NCI-H748 (cell line): ENCODE results near the gene GARIN5B.

Source experiments
- DNase-seq: peaks from one replicate; lab custom pipeline; 2025; ENCODE audit not compliant: unreplicated experiment; lab: John Stamatoyannopoulos, UW

GARIN5B gene

GRCh38 chr19:55372316-55373081, 9.4 kb upstream of the GARIN5B start:
- DNase-seq: no peak

DNA sequence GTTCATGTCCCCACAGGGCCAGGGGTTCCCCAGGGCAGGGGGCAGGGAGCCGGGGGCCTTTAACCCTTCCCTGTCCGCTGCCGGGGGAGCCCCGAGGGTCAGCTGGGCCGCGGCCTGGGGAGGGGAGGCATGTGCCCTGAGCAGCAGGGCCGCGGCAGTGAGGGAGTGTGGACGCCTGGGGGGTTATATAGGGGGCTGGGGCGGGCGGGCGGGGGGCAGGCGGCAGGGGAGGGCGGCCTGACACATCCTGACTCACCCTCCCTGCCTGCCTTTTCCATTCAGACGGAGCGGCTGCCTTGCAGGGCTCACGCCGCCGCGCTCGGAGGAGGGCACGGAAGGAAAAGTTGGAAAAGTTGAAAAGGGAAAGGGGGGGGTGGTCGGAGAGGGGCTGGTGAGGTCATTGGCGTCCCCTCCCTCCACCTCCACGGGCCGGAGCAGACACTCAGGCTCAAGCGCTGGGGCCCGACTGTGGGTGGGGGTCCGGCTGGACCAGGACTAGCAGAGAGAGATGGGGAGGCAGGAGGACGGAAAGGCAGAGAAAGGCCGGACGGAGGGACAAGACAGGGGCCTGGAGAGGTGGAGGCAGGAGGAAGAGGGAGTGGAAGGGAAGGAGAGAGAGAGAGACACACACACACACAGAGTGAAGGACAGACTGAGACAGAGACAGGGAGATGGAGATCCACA, 7.4 kb upstream of the GARIN5B start, which contains the start of gene IL11:
TSS of gene IL11 (minus strand) at position 159 of the 684 bp plus-strand sequence. CDS start at position 6, 153 bp downstream.
- DNase-seq: no peak

DNA sequence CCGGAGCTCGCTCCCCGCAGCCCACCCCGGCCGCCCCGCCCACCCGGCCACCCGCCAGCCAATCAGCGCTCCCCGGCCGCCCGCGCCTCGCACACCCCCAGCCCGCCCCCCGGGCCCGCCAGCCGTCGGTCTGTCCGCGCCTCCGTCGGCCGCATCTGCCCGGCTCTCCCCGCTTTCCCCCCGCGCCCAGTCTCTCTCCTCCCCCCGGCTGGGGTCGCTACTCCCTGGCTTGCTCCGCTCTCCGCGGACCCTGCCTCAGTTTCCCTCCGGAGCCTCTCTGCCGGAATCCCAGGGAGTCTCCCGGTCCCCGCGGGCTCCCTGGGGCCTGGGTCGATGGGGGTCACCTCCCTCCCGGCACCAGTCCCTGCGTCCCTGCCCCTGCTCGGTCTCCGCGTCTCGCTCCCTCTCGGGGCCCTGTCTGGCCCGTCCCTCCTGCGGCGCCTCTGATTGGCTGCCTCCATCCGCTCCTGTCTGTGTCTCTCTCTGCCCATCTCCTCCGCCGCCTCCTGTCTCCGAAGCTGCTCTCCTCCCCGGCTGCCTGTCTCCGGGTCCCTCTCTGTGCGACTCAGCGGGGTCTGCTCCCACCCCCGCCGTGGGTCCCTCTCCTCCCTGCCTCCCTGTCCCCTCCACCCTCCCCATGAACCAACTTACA, 6.7 kb upstream of the GARIN5B start:
- DNase-seq: peak; percentile 84

GRCh38 chr19:55368701-55369563, 5.9 kb upstream of the GARIN5B start:
- peak; percentile 28 for DNase-seq

GRCh38 chr19:55368106-55368505, 5.0 kb upstream of the GARIN5B start:
- DNase-seq: no peak

- no peak for DNase-seq
Measured at GRCh38 chr19:55366790-55367189, 3.7 kb upstream of the GARIN5B start.

DNA sequence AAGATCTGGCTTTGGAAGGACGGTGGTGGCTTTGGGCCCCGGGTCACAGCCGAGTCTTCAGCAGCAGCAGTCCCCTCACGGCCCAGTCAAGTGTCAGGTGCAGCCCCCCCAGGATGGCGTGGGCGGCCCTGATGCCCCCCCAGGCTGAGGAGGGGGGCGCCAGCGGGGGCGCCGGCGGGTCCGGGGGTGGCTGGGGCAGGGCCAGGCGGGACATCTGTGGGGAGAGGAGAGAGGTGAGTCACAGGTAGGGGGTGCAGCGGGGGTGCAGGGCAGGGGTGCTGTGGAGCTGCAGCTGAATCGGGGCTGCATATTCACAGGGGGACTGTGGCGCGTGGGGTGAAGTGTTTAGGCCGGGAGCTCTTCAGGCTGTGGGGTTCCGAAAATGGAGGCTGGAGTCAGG, 2.9 kb upstream of the GARIN5B start:
- no peak for DNase-seq

- DNase-seq: no peak
Measured at GRCh38 chr19:55365245-55365644, 2.2 kb upstream of the GARIN5B start.

- no peak for DNase-seq
Measured at GRCh38 chr19:55362174-55362989, 678 bp downstream of the GARIN5B start.

- DNase-seq: no peak
Measured at GRCh38 chr19:55360902-55361301, 2.2 kb downstream of the GARIN5B start.

DNA sequence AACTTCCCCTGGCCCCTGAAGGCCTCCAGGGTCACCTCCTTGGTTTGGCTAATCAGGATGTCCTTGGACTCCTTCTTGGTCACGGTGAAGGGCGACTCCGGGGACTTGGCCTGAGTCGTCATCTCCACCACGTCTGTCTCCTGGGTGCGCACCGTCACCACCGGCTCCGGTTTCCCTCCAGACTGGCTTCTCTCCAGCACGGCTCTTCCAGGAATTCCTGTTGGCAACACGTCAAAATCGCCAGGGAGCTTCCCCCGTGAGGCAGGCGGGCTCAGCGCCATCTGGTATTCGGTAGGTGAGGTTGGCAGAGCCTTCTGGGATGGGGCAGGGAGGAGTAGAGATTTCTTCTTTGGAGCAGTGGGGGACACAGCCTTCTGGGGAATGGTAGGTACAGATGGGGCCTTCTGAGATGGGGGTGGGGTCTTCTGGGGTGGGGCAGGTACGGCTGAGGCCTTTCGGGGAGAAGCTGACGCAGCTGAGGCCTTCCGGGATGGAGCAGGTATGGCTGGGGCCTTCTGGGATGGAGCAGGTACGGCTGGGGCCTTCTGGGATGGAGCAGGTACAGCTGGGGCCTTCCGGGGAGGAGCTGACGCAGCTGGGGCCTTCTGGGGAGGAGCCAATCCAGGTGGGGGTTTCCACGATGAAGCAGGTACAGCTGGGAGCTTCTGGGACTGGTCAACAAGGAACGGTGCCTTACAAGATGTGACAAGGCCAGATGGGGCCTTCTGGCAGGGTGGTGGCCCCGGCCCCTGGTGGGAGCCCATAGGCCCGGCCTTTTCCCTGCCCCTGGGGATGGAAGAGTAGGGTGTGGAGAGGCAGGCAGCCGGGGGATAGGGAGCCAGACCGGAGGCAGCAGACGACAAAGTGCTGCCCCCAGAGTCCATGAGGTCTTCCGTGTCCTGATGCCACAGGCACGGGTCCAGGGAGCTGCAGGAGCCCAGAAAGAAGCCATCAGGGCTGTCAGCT, 3.8 kb downstream of the GARIN5B start:
- DNase-seq: no peak

- no peak for DNase-seq
Measured at GRCh38 chr19:55358493-55358892, 4.6 kb downstream of the GARIN5B start.

DNA sequence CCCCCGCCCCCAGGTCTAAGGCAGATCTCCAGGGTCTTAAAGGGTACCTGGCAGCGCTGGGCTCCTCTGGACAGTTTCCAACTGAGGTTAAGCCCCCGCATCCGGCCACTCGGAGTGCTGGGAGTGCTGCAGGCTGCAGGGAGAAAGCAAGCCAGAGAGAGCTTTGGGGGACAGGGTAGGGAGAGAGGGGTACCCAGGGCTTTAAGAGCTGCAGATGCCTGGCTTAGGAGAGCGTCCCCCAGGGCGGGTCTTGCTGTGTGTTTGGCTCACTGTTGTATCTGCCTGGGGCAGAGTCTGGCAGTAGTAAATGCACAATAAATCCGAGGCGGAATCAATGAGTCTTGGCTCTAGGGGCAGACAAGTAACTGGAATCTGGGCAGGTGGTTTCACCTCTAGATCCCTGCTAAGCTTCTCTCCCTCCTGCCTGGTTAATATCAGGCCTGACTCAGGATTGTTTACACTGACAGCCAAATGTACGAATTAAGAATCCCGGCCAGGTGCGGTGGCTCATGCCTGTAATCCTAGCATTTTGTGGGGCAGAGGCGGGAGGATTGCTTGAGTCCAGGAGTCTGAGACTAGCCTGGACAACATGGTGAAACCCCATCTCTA, 7.7 kb downstream of the GARIN5B start:
- peak; percentile 40 for DNase-seq

- no peak for DNase-seq
Measured at GRCh38 chr19:55354698-55355212, 8.3 kb downstream of the GARIN5B start, which contains the start of gene COX6B2. TSS of gene COX6B2 (minus strand) at chr19:55354719. CDS start at chr19:55354521, 198 bp downstream.

DNA sequence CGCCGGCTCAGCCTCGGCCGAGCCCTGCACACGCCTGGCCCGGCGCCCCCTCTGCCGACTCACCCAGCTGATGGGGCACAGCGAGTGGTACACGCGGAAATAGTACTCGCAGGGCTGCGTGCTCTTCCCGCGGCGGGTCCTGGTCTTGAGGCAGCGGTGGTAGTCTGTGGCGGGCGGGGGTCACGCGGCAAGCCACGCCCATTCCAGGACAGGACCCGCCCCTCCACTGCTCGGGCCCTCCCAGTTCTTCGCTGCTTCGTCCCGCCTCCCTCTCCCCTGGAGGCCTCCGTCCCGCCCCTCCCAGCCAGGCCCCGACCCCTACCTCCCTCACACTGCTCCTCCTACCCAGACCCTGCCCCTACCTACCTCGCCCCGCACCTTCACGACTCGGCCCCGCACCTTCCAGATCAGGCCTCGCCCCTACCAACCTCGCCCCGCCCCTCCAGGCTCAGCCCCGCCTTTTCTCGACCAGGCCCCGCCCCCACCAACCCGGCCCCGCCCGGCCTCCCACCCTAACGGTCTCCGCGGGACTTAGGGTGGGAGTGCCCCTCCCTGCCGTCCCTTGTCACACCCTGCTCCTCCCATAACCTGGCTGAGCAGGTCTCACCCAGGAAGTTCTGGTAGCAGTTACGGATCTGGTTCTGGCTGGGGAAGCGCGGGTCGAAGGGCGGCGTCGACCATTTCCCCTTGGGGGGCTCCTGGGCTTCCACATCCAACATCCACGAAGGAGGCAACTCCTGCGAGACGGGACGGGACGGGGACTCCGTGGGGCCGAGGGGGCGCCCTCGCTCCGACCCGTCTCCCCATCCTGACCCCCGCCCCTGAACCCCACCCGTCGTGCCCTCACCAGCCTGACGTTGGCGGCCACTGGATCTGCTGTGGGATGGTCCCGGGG, 9.0 kb downstream of the GARIN5B start:
- DNase-seq: peak; percentile 71

GRCh38 chr19:55353356-55353802, 9.7 kb downstream of the GARIN5B start:
- peak; percentile 50 for DNase-seq

GRCh38 chr19:55352549-55353145, 10.4 kb downstream of the GARIN5B start:
- no peak for DNase-seq
